Natural killer cell (primary cell): ENCODE results near the gene KLHL35. TPM values are rescaled to one million over a fixed set of nuclear protein-coding genes. Genes with fewer than 3 reads are reported as not detected.

Source experiments
- ATAC-seq, 3 donors: fragments of 150-1000 bp in 2 of 3; fragments of 200-7000 bp in 1 of 3; cut with Tn5 transposase; 1 replicate in 1 of 3; 2 replicates in 2 of 3; pipeline ENCODE4 v1.10.0; 2021; ENCODE audit warnings: mild to moderate bottlenecking in 2 of 3, moderate library complexity in 2 of 3
- DNase-seq, 2 donors: peaks; one replicate each; pipeline versions ENCODE4 v3.0.0 to v3.0.0-alpha.2; 2013 to 2021; ENCODE audit warnings: mixed read lengths in 1 of 2
- H3K27ac ChIP-seq: one replicate; pipeline ENCODE4 v1.5.1; 2013; ENCODE audit warnings: mild to moderate bottlenecking, low read length
- H3K27me3 ChIP-seq: one replicate; pipeline ENCODE4 v1.6.1; 2013; ENCODE audit warnings: low read length; ENCODE audit not compliant: control insufficient read depth, insufficient read depth
- H3K36me3 ChIP-seq: one replicate; pipeline ENCODE4 v1.6.1; 2013; ENCODE audit warnings: low read length; ENCODE audit not compliant: control insufficient read depth, insufficient read depth
- H3K4me1 ChIP-seq: one replicate; pipeline ENCODE4 v1.6.1; 2013; ENCODE audit warnings: low read length; ENCODE audit not compliant: control insufficient read depth, insufficient read depth
- H3K4me3 ChIP-seq: one replicate; pipeline ENCODE4 v1.5.1; 2013; ENCODE audit warnings: low read length
- H3K9me3 ChIP-seq: one replicate; pipeline ENCODE4 v1.6.1; 2013; ENCODE audit warnings: low read length; ENCODE audit not compliant: control insufficient read depth, insufficient read depth
- H3K27ac Mint-ChIP-seq, 2 donors: one replicate each; pipeline ENCODE4 v1.8.0; 2022; ENCODE audit warnings: mild to moderate bottlenecking in 2 of 2, mixed read lengths in 2 of 2, moderate library complexity in 1 of 2
- H3K27me3 Mint-ChIP-seq, 2 donors: one replicate each; pipeline ENCODE4 v1.8.0; 2022; ENCODE audit warnings: low read depth in 2 of 2, mixed read lengths in 2 of 2
- H3K36me3 Mint-ChIP-seq: one replicate; pipeline ENCODE4 v1.8.0; 2022; ENCODE audit warnings: mixed read lengths
- H3K4me1 Mint-ChIP-seq, 2 donors: one replicate each; pipeline ENCODE4 v1.8.0; 2022; ENCODE audit warnings: mixed read lengths in 2 of 2
- H3K4me3 Mint-ChIP-seq: one replicate; pipeline ENCODE4 v1.8.0; 2022; ENCODE audit warnings: mild to moderate bottlenecking, moderate library complexity, mixed read lengths
- H3K9me3 Mint-ChIP-seq, 2 donors: one replicate each; pipeline ENCODE4 v1.8.0; 2022; ENCODE audit warnings: mixed read lengths in 2 of 2
- CTCF ChIP-seq: fragments of 200-600 bp; IDR thresholded peaks from one replicate; pipeline ENCODE4 v1.8.0; 2022; ENCODE audit warnings: antibody characterized with exemption
- WGBS: methylation state at CpG from one replicate; pipeline ENCODE4 v1.1.7; 2013; ENCODE audit warnings: missing lambda C conversion rate; ENCODE audit not compliant: insufficient coverage; 5-methylcytosine and 5-hydroxymethylcytosine counted together
- intact Hi-C: fragments of 100-400 bp; cut with micrococcal nuclease; formaldehyde crosslinking; loops from one replicate; pipeline ENCODE4 v1.14.2; 2022
- total RNA-seq, 4 donors: library from RNA; stranded (reverse); fragments of 120-200 nt in 1 of 4; gene quantifications; one replicate each; pipeline versions ENCODE4 v1.2.3 to v1.2.4, GENCODE V29; 2013 to 2022

The KLHL35 gene
- total RNA-seq, 3 donors from 2014 or later (not counting 1 experiment from before 2014, with no cell fraction given), result 0.40 to 0.93 (median 0.54) TPM

GRCh38 chr11:75434886-75435570, 2.0 kb upstream of the KLHL35 start:
- Mint-ChIP-seq H3K9me3 (no peaks in the 10 kb centered on the region), H3K4me3 (no peak overlapping the region), H3K27me3 (peaks cover 22 to 30% of the 10 kb centered on the region in 2 donors), H3K36me3 (no peaks in the 10 kb centered on the region), H3K27ac (no peak overlapping the region), H3K4me1 (peaks cover 9 to 20% of the 10 kb centered on the region in 2 donors)
- ATAC-seq (no peak), DNase-seq (no peak)
- Histone ChIP-seq H3K27ac (no peak overlapping the region), H3K36me3 (no peaks in the 10 kb centered on the region), H3K4me1 (peaks cover 7% of the 10 kb centered on the region), H3K4me3 (no peak overlapping the region), H3K27me3 (peaks cover 20% of the 10 kb centered on the region), H3K9me3 (no peaks in the 10 kb centered on the region)
- intact Hi-C loops, result no loop called here
- TF ChIP-seq CTCF, result no peak
- WGBS, result 91% methylated on average over 12 of the region's 12 CpGs

- H3K27ac Mint-ChIP-seq, result no peak overlapping the region
- H3K4me1 Mint-ChIP-seq, result peaks cover 14 to 24% of the 10 kb centered on the region in 2 donors
- no peak for TF ChIP-seq CTCF
- H3K9me3 Mint-ChIP-seq, result no peaks in the 10 kb centered on the region
- Histone ChIP-seq H3K36me3 (no peaks in the 10 kb centered on the region), H3K27ac (no peak overlapping the region), H3K27me3 (peaks cover 25% of the 10 kb centered on the region), H3K9me3 (peaks cover 5% of the 10 kb centered on the region), H3K4me1 (peaks cover 13% of the 10 kb centered on the region), H3K4me3 (no peak overlapping the region)
- ATAC-seq (no peak), DNase-seq (no peak)
- peaks cover 26 to 34% of the 10 kb centered on the region in 2 donors for H3K27me3 Mint-ChIP-seq
- no peaks in the 10 kb centered on the region for H3K36me3 Mint-ChIP-seq
- intact Hi-C loops, result no loop called here
- WGBS, result 97% methylated on average over 4 of the region's 4 CpGs
- no peak overlapping the region for H3K4me3 Mint-ChIP-seq
Measured at GRCh38 chr11:75434051-75434450, 1.0 kb upstream of the KLHL35 start.

DNA sequence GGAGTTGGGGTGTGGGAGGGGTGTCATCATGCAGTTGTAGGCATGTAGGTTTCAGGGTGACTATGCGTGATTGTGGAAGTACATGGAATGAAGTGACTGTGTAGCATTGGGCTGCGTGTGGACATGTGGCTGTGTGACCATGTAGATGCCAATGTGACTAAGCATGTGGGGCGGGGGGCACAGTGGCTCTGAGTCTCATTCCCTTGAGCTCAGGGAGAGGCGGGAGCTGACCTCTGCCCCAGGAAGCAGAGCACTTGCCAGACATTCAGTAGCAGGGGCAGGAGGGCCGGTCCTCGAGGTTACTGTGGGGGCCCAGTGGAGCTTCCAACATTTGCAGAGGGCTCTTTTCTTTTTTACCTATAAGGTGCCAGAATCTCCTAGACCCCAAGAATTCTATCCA, 440 bp upstream of the KLHL35 start:
- Histone ChIP-seq H3K4me1 (peaks cover 19% of the 10 kb centered on the region), H3K36me3 (no peaks in the 10 kb centered on the region), H3K4me3 (no peak overlapping the region), H3K27me3 (peaks cover 28% of the 10 kb centered on the region), H3K27ac (no peak overlapping the region), H3K9me3 (peaks cover 6% of the 10 kb centered on the region)
- no peak for DNase-seq
- Mint-ChIP-seq H3K27ac (no peak overlapping the region), H3K4me1 (peaks cover 18 to 25% of the 10 kb centered on the region in 2 donors), H3K9me3 (no peaks in the 10 kb centered on the region), H3K27me3 (peaks cover 24 to 40% of the 10 kb centered on the region in 2 donors), H3K4me3 (no peak overlapping the region), H3K36me3 (no peaks in the 10 kb centered on the region)
- WGBS, result 87% methylated on average over 6 of the region's 6 CpGs
- intact Hi-C loops, result no loop called here
- no peak for TF ChIP-seq CTCF
- ATAC-seq, result no peak
